Mesothelial cell of epicardium (in vitro differentiated cells): ENCODE measurements around the gene SIL1. TPM values are rescaled to one million over a fixed set of nuclear protein-coding genes. Genes with fewer than 3 reads are reported as not detected.
"Not testable (repeated sequence)": the region's sequence is repeated elsewhere in the genome, so short reads cannot be mapped to it uniquely, and the experiment has no call there.

ENCODE experiments used
- DNase-seq, 2 experiments: peaks; one replicate each; pipeline ENCODE4 v3.0.0; 2021; ENCODE audit warnings: low spot score in 2 of 2; ENCODE audit not compliant: unreplicated experiment in 2 of 2
- H3K27ac Mint-ChIP-seq: 2 replicates; pipeline ENCODE4 v1.8.0; 2021; ENCODE audit warnings: mixed read lengths
- H3K27me3 Mint-ChIP-seq: 2 replicates; pipeline ENCODE4 v1.8.0; 2021; ENCODE audit warnings: low read depth, mixed read lengths
- H3K36me3 Mint-ChIP-seq: 2 replicates; pipeline ENCODE4 v1.8.0; 2021; ENCODE audit warnings: mixed read lengths
- H3K4me1 Mint-ChIP-seq: 2 replicates; pipeline ENCODE4 v1.8.0; 2021; ENCODE audit warnings: mixed read lengths
- H3K4me3 Mint-ChIP-seq: 2 replicates; pipeline ENCODE4 v1.8.0; 2021; ENCODE audit warnings: mild to moderate bottlenecking, moderate library complexity, mixed read lengths
- H3K9me3 Mint-ChIP-seq: 2 replicates; pipeline ENCODE4 v1.8.0; 2021; ENCODE audit warnings: mixed read lengths
- CTCF ChIP-seq: fragments of 200-600 bp; sonication (generic); IDR thresholded peaks from one replicate; pipeline ENCODE4 v1.5.0; 2021; ENCODE audit warnings: antibody characterized with exemption; ENCODE audit not compliant: unreplicated experiment
- total RNA-seq: library from RNA; stranded (reverse); gene quantifications from 3 replicates; pipeline ENCODE4 v1.2.1, GENCODE V29; 2021

The SIL1 gene
- total RNA-seq, 1 donor from 2014 or later, result 46.2 TPM

- H3K9me3 Mint-ChIP-seq, result no peaks in the 10 kb centered on the region
- peak overlapping the region; percentile 52 for H3K27ac Mint-ChIP-seq
- peaks cover 7% of the 10 kb centered on the region for H3K4me1 Mint-ChIP-seq
- no peaks in the 10 kb centered on the region for H3K27me3 Mint-ChIP-seq
- TF ChIP-seq CTCF, result no peak
- no peak overlapping the region for H3K4me3 Mint-ChIP-seq
- H3K36me3 Mint-ChIP-seq, result peaks cover 38% of the 10 kb centered on the region
- DNase-seq, result no peak
These were observed 275.7 kb downstream of the SIL1 start for GRCh38 chr5:138922494-138922893.

- not testable (repeated sequence) for H3K27me3 Mint-ChIP-seq, H3K4me3 Mint-ChIP-seq, DNase-seq, H3K9me3 Mint-ChIP-seq, H3K4me1 Mint-ChIP-seq
- peak overlapping the region; percentile 27 for H3K27ac Mint-ChIP-seq
- peaks cover 29% of the 10 kb centered on the region for H3K36me3 Mint-ChIP-seq
These were observed 276.8 kb downstream of the SIL1 start for GRCh38 chr5:138921362-138921761.

- no peak overlapping the region for H3K4me3 Mint-ChIP-seq
- H3K36me3 Mint-ChIP-seq, result peaks cover 30% of the 10 kb centered on the region
- no peak overlapping the region for H3K27ac Mint-ChIP-seq
- no peak for DNase-seq
- no peak for TF ChIP-seq CTCF
- no peaks in the 10 kb centered on the region for H3K9me3 Mint-ChIP-seq
- H3K27me3 Mint-ChIP-seq, result no peaks in the 10 kb centered on the region
- H3K4me1 Mint-ChIP-seq, result peaks cover 7% of the 10 kb centered on the region
These were observed 278.0 kb downstream of the SIL1 start for GRCh38 chr5:138920181-138920580.

GRCh38 chr5:138918686-138919085, 279.5 kb downstream of the SIL1 start:
- H3K9me3 Mint-ChIP-seq, result no peaks in the 10 kb centered on the region
- no peak for DNase-seq
- no peaks in the 10 kb centered on the region for H3K27me3 Mint-ChIP-seq
- peaks cover 32% of the 10 kb centered on the region for H3K36me3 Mint-ChIP-seq
- H3K4me1 Mint-ChIP-seq, result peaks cover 7% of the 10 kb centered on the region
- no peak for TF ChIP-seq CTCF
- no peak overlapping the region for H3K4me3 Mint-ChIP-seq
- peak overlapping the region; percentile 61 for H3K27ac Mint-ChIP-seq

GRCh38 chr5:138914338-138914737, 283.8 kb downstream of the SIL1 start:
- H3K36me3 Mint-ChIP-seq, result peaks cover 35% of the 10 kb centered on the region
- H3K27ac Mint-ChIP-seq, result no peak overlapping the region
- no peak overlapping the region for H3K4me3 Mint-ChIP-seq
- no peak for DNase-seq
- H3K4me1 Mint-ChIP-seq, result peaks cover 12% of the 10 kb centered on the region
- no peaks in the 10 kb centered on the region for H3K9me3 Mint-ChIP-seq
- H3K27me3 Mint-ChIP-seq, result no peaks in the 10 kb centered on the region
- no peak for TF ChIP-seq CTCF

- no peak overlapping the region for H3K27ac Mint-ChIP-seq
- no peak for TF ChIP-seq CTCF
- H3K36me3 Mint-ChIP-seq, result peaks cover 33% of the 10 kb centered on the region
- no peaks in the 10 kb centered on the region for H3K9me3 Mint-ChIP-seq
- DNase-seq, result no peak
- H3K27me3 Mint-ChIP-seq, result no peaks in the 10 kb centered on the region
- peaks cover 9% of the 10 kb centered on the region for H3K4me1 Mint-ChIP-seq
- H3K4me3 Mint-ChIP-seq, result no peak overlapping the region
These were observed 284.4 kb downstream of the SIL1 start for GRCh38 chr5:138913773-138914172.
